GM12873 (cell line): ENCODE measurements around the gene FZD10.

Experiments
- CTCF ChIP-seq: IDR thresholded peaks from 2 replicates; pipeline ENCODE4 v1.5.1; 2012; ENCODE audit warnings: low read depth, mild to moderate bottlenecking, moderate library complexity, low read length, control low read depth; ENCODE audit not compliant: insufficient read depth; ENCODE audit errors: missing control alignments

The FZD10 gene

DNA sequence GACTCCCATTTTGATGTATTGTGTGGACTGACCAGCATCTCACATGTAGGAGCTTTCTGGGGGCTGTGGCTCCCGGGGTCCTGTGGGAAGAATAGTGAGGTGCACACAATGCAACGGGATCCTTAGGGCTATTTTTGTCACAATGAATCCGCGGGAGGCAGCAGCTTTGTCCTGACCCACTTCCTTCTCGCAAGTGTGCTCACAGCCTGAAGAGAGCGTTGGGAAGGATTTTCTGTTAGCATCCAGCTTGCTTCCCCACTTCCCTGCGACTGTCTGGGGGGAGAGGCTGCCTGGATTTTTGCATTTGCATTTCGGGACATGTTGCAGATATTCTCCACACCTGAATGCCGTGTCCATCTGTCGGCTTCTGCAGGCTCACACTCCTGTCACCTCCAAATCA, 31.9 kb downstream of the FZD10 start:
- no peak for TF ChIP-seq CTCF

- no peak for TF ChIP-seq CTCF
Observed at GRCh38 chr12:130195369-130195768, 33.1 kb downstream of the FZD10 start.

DNA sequence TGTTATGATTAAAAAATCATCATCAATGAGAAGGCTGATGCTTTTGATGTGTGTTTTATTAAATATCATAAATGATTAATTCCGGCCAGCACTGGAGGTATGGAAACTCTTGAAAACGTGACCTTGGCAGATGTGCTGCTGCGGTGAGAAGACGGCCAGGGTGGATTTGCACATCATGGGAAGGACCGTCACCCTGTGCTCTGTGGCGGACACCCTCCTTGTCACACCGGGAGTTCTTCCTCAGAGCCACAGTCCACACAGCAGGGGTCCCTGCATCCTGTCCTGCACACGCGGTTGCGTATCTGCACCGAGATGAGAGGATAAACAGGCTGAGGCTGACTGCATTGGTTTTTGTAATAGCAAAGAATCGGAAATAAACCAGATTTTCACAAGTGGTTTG, 33.5 kb downstream of the FZD10 start:
- no peak for TF ChIP-seq CTCF

GRCh38 chr12:130196827-130197226, 34.6 kb downstream of the FZD10 start:
- no peak for TF ChIP-seq CTCF

- no peak for TF ChIP-seq CTCF
Observed at GRCh38 chr12:130198026-130198662, 35.9 kb downstream of the FZD10 start.

- TF ChIP-seq CTCF: no peak
Observed at GRCh38 chr12:130198663-130199060, 36.4 kb downstream of the FZD10 start.

DNA sequence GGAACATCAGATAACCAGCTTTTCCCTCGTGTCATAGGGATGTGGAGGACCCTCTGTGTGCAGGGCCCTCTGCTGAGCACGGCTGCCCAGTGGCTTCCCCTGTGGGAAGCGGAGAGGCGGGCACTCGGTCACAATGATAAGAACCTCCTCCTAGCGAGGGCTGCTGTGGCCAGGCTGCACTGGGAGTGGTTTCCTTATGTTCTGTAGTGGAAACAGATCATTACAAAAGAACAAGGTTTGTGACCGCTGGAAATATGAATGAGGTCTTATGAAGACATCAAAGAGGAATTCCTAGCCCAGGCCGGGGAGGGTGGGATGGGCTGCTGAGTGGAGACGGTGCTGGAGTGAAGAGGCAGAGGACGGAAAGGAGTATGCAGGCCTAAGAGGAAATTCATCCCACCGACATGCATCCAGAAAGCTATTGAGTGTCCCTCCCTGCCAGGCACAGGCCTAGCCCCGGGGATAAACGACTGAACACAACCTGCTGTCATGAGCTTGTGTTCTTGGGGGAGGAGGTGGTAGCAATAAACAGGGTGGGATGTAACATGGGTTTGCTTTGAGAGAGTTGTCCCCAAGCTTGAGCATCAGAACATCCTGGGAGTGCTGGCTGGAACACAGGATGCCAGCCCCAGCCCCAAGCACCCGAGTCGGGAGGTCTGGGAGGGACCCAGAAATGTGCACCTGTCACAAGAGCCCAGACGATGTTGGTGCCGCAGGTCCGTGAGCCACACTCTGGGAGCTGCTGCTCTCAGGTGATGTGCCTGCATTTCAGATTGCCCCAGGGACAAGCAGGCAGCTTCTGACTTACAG, 37.5 kb downstream of the FZD10 start:
- TF ChIP-seq CTCF: no peak
